ENCODE data around the gene PROB1.
"Not testable (repeated sequence)": the region's sequence is repeated elsewhere in the genome, so short reads cannot be mapped to it uniquely, and the experiment has no call there.

PROB1 gene, protein sequence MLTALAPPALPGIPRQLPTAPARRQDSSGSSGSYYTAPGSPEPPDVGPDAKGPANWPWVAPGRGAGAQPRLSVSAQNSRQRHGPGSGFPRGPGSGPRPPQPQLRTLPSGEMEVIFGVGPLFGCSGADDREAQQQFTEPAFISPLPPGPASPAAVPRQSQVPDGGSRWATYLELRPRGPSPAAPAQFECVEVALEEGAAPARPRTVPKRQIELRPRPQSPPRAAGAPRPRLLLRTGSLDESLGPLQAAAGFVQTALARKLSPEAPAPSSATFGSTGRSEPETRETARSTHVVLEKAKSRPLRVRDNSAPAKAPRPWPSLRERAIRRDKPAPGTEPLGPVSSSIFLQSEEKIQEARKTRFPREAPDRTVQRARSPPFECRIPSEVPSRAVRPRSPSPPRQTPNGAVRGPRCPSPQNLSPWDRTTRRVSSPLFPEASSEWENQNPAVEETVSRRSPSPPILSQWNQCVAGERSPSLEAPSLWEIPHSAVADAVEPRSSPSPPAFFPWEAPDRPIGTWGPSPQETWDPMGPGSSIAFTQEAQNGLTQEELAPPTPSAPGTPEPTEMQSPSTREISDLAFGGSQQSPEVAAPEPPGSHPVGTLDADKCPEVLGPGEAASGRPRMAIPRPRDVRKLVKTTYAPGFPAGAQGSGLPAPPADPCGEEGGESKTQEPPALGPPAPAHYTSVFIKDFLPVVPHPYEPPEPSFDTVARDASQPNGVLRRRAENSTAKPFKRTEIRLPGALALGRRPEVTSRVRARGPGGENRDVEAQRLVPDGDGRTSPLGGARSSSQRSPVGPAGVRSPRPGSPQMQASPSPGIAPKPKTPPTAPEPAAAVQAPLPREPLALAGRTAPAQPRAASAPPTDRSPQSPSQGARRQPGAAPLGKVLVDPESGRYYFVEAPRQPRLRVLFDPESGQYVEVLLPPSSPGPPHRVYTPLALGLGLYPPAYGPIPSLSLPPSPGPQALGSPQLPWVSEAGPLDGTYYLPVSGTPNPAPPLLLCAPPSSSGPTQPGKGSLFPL

DNA sequence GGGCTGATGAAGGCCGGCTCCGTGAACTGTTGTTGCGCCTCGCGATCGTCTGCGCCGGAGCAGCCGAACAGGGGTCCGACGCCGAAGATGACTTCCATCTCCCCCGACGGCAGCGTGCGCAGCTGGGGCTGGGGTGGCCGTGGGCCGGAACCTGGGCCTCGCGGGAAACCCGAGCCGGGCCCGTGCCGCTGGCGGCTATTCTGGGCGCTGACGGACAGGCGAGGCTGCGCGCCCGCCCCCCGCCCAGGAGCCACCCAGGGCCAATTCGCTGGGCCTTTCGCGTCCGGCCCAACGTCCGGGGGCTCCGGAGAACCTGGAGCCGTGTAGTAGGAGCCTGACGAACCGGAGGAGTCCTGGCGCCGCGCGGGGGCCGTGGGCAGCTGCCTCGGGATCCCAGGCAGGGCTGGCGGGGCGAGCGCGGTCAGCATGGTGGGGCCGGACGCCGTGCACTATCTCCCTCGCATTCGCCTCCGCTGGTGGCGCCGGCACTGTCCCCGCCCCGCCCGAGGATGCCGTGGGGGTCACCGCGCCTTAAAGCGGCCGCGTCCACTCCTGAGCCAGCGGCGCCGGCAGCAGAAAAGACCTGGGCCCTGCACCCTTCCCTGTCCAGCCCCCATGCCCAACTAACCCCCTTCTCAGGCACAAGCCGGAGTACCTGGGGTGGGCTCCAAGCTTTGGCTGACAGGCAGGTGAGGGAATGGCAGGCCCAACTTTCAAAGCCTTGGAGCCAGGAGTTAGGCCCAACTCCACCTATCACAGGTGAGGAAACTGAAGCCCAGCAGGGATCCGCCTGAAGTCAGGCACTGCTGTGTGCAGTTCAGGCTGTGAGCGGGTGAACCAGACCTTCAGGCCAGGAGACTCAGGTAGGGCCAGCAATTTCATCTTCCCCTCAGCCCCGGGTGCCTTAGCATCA is at the start of gene PROB1:
TSS of gene PROB1 (minus strand) at position 451 of the 913 bp plus-strand sequence. CDS start at position 428, 23 bp downstream.
- no peak for DNase-seq

DNA sequence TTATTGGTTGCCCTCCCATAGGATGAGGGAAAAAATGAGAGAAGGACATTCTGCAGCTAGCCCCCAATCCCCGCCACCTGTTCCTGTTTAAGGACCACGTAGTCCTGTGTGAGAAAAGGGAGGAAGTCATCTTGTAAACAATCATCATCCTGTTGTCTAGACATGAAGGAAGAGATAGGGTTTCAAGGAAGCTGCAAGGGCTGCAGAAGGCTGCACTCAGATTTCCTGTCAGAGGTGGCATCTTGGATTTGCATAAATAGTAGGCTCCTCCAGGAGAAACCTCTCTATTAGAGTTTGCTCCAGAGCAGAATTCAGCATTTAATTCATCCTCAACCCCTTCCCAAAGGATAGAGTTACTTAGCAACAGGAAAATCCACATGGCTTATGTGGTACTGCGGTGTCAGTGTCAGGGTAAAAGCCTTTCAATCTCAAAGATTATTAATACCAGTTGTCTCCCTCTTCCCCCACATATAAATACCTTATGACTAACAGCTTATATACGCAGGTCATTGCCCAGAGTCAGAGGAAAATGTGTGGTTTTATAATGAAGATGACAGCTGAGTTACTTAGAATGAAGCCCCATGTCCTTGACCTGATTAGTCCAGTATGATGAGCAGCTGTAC is 49.0 kb upstream of the PROB1 start:
- DNase-seq = no peak

DNA sequence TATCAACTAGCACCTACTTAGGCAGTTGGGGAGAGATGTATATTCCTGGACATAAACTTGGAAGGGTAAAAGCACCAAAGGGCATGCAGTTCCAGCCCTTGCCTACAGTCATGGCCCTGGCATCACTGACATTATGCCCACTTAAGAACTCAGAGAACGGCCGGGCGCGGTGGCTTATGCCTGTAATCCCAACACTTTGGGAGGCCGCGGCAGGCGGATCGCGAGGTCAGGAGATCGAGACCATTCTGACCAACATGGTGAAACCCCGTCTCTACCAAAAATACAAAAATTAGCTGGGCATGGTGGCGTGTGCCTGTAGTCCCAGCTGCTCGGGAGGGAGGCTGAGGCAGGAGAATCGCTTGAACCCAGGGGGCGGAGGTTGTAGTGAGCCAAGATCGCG is 45.5 kb upstream of the PROB1 start:
- not testable (repeated sequence) for DNase-seq

DNA sequence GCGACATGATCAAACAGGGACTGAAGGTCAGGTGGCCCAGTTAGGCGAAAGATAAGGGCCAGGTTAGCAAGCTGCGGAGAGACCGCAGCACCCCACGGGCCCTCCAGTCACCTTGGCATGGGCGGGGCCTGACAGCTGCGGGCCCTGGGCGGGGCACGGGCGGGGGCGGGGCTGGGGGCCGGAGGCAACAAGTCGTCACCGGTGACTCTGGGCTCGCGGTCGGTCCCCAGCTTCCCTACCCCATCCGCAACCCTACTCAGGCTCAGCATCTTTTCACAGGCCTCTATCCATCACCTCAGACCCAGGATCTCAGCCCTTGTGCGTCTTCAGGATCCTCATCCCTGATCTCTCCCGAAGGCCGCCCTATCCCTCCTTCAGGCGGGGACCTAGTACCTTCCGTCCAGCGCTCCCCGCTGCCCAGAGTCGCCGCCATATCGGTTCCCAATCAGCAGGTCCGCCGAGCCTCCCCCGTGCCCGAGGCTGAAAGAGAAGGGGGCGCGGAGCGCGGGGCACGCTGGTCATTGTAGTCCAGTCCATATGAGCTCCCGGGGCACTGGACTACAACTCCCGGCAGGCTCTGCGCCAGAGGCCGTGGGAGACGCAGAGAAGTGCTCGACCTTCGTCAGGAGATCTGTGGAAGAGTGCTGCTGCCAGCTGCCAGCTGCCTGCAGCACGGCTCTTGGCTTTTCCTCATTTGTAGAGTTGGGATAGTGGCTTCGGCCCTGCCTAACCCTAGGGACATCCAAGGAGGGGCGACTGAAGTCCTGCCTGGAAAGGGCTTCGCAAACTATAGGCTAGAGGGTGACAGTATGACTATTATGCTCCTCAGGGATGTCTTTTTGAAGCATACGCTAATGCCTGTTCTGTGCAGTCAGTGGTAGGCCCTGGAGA is 44.4 kb upstream of the PROB1 start, which contains the start of gene DNAJC18:
TSS of gene DNAJC18 (minus strand) at position 513 of the 891 bp plus-strand sequence. CDS start at position 433, 80 bp downstream.
- peak; percentile 73 for DNase-seq

DNA sequence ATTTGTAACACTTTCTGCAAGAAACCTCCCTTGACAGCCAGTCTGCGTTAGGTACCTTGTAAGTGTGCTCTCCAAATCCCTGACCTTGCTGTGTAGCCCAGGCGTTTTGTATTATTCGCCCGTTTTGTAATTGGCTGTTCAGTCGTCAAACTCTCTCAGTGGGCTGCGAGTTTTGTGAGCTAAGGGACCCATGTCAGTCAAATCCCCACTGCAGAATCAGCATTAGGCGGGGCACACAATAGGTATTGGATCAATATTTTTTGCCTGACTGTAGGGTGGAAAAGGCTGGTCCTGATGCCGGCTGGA is 43.8 kb upstream of the PROB1 start:
- no peak for DNase-seq

DNA sequence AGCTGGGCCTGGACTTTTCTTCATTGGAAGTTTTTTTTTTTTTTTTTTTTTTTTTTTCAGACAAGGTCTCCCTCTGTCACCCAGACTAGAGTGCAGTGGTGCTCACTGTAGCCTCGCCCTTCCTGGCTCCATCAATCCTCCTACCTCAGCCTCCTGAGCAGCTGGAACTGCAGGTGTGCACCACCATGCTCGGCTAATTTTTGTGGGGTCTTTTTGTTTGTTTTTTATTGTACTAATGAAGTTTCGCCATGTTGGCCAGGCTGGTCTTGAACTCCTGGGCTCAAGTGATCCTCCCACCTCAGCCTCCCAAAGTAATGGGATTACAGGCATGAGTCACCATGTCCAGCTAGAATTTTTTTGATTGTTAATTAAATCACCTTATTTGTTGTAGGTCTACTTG is 40.8 kb upstream of the PROB1 start:
- no peak for DNase-seq

DNA sequence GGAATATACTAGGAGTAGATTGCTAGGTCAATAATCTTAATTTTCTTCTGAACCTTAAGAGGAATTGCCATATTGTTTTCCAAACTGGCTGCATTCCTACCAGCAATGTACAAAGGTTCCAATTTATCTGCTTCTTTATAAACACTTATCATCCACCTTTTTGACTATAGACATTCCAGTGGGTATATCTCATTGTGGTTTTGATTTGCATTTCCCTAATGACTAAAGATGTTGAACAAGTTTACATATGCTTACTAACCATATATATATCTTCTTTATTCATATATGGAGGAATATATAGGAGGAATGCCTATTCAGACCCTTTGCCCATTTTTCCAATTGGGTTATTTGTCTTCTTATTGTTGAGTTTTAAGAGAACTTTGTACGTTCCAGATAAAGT is 36.8 kb upstream of the PROB1 start:
- DNase-seq = no peak

DNA sequence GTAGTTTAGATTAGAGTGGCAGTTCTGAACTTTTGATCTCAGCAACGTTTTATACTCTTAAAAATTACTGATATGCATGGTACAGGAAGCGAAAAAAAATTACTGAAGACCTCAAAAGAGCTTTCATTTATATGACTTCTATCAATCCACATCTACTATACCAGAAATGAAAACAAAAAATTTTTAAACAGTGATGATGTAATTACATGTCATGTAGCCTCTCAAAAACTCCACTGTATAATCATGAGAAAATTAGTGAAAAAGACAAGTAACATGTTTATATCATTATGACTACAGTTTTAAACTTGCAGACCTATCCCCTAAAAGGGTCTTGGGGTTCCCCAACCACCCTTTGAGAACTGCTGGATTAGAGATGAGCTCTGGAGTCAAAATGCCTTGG is 35.1 kb upstream of the PROB1 start:
- DNase-seq = no peak

DNA sequence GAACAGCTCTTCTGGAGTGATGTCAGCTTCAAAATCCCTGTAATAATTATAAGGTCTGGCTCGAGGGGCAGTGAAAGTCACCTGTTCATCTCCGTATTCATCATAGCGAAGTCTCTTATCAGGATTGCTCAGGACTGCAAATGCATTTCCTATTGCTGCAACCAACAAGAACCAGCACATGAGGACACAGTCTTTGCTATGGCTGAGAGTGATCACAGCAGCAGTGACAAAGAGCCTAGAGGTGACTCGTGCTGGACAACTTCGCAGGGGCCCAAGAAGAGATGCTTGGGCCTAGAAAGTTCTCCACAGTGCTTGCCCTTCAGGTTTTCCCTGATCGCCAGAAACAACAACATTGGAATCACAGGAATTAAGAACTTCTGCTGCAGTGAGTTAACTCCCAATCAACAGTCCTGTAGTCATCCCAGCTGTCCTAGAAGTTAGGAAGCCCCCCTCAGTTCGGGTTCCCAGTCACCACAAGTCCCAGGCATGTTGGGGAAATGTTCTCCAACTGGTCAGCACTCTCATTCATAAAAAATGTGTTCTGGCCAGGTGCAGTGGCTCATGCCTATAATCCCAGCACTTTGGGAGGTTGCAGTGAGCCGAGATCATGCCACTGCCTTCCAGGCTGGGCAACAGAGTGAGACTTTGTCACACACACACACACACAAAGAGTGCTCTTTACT is 31.4 kb upstream of the PROB1 start:
- no peak for DNase-seq

DNA sequence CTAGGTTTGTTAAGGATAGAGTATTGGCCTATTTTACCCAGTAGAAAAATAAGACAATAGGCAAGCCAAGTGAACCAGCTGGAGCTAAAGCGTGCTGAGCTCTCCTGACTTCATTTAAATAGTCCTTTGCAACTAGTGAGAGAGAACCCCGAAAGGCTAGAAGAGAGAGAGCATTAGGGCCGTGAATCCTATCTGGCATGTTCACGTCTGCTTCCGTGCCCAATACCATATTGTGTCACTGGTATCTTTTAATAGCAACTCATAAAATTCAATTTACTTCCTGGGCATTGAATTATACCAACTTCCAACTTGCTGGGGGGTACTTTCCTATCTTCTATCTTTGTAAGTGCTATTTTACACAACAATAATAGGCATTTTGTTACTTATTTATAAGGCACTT is 30.6 kb upstream of the PROB1 start:
- DNase-seq = no peak

DNA sequence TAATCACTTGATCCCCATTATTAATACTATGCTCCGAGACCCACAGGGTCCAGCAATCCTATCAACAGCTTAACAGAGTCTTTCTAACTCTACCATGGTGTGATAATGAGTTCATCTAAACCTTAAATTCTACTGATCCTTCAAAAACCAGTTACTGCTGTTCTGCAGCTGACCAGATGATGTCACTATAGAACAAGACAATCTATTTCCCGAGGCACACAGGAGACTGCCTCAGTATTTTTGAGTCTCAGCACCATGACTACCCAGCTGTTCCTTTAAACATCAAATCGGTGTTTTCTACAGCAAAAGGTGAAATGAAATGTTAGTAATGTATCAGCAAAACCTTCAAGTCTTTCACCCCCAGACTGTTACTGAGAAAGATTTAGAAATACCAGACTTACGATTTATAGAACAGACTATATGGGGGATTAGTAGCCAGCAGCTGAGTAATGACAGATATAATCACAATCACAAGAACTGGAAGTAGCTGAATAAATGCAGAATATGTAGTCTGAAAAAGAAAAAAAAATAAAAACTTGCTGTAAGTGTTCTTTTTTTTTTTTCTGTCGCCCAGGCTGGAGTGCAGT is 27.5 kb upstream of the PROB1 start:
- no peak for DNase-seq

DNA sequence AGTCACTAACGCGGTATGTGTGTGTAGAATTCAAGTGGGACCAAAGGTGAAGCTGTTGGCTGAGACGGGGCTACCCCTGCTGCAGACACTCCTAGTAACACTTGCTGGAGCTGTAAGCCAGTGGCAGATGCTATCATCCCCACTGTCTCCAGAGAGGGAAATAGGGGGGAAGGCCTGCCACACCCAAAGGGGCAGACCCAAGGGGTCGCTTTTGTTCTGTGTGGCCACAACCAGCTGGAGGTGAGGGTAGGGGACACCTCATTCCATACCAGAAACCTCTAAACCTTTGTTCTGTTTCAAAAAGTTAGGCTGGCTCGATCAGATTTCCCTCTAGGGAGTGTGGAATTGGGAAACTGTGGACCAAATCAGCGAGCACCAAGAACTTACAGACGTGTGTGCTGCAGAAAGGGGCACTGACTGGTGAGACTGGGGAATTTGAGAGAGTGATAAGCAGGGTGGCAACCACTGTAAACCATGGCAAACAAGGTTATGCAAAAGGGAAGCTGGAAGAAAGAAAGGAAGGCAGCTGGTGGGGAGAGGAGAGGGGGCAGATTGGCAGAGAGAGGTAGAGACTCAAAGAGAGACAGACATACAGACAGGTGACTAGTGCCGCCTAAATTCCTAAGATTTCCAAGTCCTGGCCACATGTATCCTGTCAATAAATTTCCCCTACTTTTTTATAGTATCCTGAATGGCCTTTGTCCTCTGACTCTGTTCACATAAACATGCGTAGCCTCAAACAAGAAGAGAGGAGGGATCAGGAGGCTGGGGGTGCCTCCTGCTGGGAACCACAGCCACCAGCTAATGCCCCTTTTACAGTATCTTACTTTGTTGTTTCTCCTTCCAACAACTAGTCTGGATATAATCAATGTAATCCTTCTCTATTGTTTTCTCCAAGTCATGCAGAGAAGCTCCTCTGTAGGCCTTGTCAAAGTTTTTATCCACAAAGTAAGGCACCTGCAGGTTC is 24.6 kb upstream of the PROB1 start:
- no peak for DNase-seq

DNA sequence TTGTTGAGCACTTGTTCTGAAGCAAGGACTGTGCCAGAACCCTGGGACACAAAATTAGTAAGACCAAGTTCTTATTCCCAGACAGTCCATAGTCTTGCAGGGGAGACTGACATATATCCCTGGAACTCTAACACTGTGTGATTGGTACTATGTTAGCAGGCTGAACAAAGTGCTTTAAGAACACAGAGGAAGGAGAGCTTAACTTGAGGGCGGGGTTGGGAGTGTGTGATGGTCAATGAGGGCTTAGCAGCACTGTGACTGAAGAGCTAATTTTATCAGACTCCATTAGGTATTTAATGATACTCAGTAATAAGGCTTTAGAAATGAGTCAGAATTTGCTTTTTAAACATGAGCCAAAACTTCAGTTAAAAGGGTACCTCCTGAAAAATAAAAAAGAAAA is 23.9 kb upstream of the PROB1 start:
- DNase-seq = no peak

DNA sequence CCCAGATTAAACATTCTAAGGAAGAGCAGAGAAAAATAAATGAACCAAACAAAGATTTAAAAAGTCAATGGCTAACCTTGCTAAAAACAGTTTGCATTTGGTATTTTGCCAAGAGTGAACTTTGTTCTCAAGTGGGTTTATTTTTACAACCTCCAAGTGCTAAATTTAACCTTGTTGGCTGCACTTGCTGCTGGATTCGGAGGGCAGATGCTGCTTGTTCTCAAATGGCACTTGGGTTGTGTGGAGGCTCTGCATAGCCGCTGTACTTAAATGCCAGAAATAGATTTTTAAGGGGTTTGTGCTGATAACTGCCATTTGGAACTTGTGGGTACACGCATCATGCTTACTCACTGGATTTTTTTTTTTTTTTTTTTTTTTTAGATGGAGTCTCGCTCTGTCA is 22.3 kb upstream of the PROB1 start:
- no peak for DNase-seq

DNA sequence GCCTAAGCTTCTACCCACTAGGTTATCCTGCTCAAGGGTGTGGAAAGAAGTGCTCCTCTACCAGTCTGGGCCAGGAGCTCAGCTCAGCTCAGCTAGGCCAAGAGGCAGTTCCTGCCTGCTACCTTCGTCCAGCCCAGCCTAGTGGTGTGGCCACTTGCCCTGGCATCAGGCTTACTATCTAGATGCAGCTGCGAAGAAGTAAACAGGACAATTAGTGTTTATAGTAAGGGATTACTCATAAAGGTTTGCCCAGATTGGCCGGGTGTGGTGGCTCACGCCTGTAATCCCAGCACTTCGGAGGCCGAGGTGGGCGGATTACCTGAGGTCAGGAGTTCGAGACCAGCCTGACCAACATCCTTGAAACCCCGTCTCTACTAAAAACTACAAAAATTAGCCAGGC is 21.7 kb upstream of the PROB1 start:
- DNase-seq = no peak

DNA sequence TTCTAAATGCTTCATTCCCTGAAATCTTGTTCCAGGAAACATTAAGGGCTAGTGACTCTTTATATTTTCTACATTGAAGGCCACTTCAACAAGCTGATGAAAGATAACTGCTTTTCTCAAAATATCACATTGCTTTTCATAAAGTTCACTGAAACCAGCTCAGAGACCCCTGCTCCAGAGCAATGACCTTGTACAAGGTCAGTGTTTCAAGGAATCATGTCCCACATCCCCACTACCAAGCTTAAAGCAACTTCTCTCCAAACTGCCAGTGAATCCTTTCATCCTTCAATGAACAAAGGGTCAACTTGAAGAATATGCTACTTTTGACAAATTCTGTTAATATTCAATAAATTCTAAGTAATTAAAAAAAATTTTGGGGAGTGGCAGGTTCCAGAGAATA is 21.0 kb upstream of the PROB1 start:
- DNase-seq = no peak

DNA sequence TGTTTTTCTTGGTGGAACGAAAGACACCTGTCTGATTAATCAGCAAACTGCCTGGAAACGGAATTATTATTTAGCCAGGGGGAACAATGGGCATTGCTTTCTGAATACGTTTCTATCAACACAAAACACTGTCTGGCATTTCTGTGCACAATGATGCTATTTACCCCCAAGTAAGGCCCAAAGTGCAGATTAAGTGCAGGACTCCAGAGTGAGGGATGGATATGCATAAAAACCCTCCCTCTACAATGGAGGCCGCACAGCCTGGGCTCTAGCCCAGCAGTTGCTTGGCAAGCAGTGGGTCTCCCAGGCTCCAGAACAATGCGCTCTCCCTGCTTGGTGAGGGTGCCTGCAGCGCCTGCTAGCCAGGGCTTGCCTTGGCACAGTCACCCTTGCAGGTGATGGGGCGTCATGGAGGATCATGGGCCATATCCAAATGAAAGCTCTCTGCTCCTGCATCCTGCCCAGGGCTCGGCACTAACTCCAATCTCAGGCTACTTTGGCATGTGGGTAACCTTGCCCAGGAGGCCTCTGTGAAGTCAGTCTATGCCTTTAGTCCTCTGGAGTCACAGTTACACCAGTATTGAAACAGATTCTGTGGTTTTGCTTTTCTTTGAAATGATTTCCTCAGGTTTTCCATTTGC is 20.4 kb upstream of the PROB1 start:
- no peak for DNase-seq

DNA sequence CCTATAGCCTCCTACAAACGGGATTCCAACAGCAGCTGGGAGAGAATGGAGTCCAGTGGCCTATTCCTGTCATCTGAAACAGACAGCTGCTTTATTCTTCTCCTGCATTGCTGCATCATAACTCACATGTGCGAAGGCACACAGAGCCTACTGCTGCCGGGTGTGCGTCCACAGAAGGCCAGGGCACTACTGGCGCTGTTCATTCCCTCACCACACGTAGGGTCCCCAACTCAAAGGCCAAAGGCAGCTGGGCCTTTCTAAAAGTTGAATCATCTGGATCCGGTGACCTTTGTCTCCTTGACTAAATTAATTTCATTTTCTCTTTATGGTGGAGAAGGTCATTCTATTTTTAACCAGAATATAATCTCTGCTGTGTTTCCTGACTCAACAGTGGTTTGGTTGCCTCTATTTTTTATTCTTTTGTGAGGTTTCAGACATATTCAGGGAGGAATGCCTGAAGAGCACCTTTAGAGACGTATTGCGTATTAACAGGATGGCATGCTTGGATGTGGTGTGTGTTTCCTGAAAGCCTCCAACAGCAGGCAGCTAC is 19.8 kb upstream of the PROB1 start:
- no peak for DNase-seq
